Aorta (tissue), 5 donors: ENCODE measurements around the gene KRTAP5-6. TPM values are rescaled to one million over a fixed set of nuclear protein-coding genes. Genes with fewer than 3 reads are reported as not detected.
"Not testable (repeated sequence)": the region's sequence is repeated elsewhere in the genome, so short reads cannot be mapped to it uniquely, and the experiment has no call there.

Experiments
- ATAC-seq: fragments of 200-7000 bp; cut with Tn5 transposase; one replicate; pipeline ENCODE4 v1.9.1; 2022; ENCODE audit warnings: moderate library complexity; ENCODE audit not compliant: low FRiP score
- DNase-seq, 2 donors: peaks; one replicate each; pipeline ENCODE4 v3.0.0-alpha.2; 2020
- H3K27ac ChIP-seq, 2 donors: one replicate each; pipeline ENCODE4 v1.5.1; 2013; ENCODE audit warnings: low read length in 2 of 2, mild to moderate bottlenecking in 2 of 2, moderate library complexity in 2 of 2, control low read depth in 1 of 2, inconsistent platforms in 1 of 2, low read depth in 1 of 2
- H3K27me3 ChIP-seq, 2 donors: one replicate each; pipeline ENCODE4 v1.6.1; 2013; ENCODE audit warnings: control low read depth in 1 of 2, low read length in 1 of 2, mild to moderate bottlenecking in 1 of 2, moderate library complexity in 1 of 2; ENCODE audit not compliant: insufficient read depth in 2 of 2, control insufficient read depth in 1 of 2
- H3K36me3 ChIP-seq, 2 donors: one replicate each; pipeline ENCODE4 v1.6.1; 2013; ENCODE audit warnings: control low read depth in 1 of 2, low read length in 1 of 2, mild to moderate bottlenecking in 1 of 2; ENCODE audit not compliant: insufficient read depth in 2 of 2, control insufficient read depth in 1 of 2
- H3K4me1 ChIP-seq, 2 donors: one replicate each; pipeline ENCODE4 v1.6.1; 2013; ENCODE audit warnings: low read length in 2 of 2, control low read depth in 1 of 2, mild to moderate bottlenecking in 1 of 2, moderate library complexity in 1 of 2; ENCODE audit not compliant: insufficient read depth in 2 of 2, control insufficient read depth in 1 of 2
- H3K4me3 ChIP-seq, 2 donors: one replicate each; pipeline ENCODE4 v1.5.1; 2013; ENCODE audit warnings: low read length in 2 of 2, control low read depth in 1 of 2, mild to moderate bottlenecking in 1 of 2
- H3K9me3 ChIP-seq: one replicate; pipeline ENCODE4 v1.6.1; 2013; ENCODE audit warnings: mild to moderate bottlenecking, low read length; ENCODE audit not compliant: control insufficient read depth
- WGBS, 2 donors: extraction: QIAGEN DNeasy Blood & Tissue Kit; methylation state at CpG; one replicate each; pipeline ENCODE4 v1.1.7; 2013; 5-methylcytosine and 5-hydroxymethylcytosine counted together
- intact Hi-C, 2 donors: fragments of 100-400 bp; cut with DNase I; formaldehyde crosslinking; loops; one replicate each; pipeline versions ENCODE4 v1.14.2 to v1.15.0; 2022
- polyA plus RNA-seq, 2 donors: library from polyadenylated mRNA; stranded (reverse); fragments of 200-250 nt; gene quantifications; one replicate each; pipeline ENCODE4 v1.2.3, GENCODE V29; 2013
- total RNA-seq, 2 donors: library from RNA; stranded (reverse); fragmentation: NEBNext Ultra II Directional; extraction: Animal tissue kit (Norgen Biotek cat#: 25700); gene quantifications; one replicate each; pipeline ENCODE4 v1.2.1, GENCODE V29; 2021
- donor health status: healthy with polysubstance abuse.
- donor health status: Bipolar disorder and iron deficiency.
- donor health status: DM: no; HTN: no; CAD: no.
- donor health status: DM: no; HTN: no; CAD: no.
- donor health status: DM: yes; HTN: yes; CAD: no.

KRTAP5-6 gene
- total and polyA plus RNA-seq, 4 donors = not detected

DNA sequence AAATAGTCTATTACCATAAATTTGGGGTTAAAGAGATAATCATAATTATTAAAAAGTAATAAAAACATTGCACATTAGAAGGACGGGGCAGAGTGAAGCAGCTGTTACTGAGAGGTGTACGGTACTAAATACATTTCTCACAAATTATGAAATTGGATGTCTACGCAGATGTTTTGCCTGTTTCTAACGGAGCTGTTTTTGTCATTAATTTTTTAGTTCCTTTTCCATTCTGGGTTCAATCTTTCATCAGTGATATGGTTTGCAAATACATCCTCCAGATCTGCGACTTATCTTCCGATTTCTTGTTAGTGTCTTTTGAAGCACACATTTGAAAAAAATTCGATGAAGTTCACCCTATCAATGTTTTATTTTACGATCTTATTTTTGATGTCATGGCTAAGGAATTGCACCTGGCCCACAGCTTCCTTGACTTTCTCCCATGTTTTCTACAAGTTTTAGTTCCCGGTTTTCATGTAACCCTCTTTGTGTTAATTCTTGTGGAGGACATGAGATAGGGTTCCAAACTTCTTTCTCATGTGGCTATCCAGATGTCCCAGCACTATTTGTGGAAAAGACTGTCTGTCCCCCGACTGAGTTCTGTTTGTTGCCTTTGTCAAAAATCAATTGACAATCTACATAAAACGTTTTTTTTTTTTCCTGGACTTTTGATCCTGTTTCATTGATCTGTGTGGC lies 21.3 kb upstream of the KRTAP5-6 start:
- ATAC-seq (no peak), DNase-seq (no peak)
- Histone ChIP-seq H3K9me3 (peaks cover 2% of the 10 kb centered on the region), H3K27ac (no peak overlapping the region), H3K36me3 (no peaks in the 10 kb centered on the region), H3K27me3 (no peaks in the 10 kb centered on the region), H3K4me3 (no peak overlapping the region), H3K4me1 (no peaks in the 10 kb centered on the region)
- intact Hi-C loops = no loop called here
- WGBS, 2 donors = 63 to 64% methylated on average over 11 of the region's 11 CpGs

DNA sequence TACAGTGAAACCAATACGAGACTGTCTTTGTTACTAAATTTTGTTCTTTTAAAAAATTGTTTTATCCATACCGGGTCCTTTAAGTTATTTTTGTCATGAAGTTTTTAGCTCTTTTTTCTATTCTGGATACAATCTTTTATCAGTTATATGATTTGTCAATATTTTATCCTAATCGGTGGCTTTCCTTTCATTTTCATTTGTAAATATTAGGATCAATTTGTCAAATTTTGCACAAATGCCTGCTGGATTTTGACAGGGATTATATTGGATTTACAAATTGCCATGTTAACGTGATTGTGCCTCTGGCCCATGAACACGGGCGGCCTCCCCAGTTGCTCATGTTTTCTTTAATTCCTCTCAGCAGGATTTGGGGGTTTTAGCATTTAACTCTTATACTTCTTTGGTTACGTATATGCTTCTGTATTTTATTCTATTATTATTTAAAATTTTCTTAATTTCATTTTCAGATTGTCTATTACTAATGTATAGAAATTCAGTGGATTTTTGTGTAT lies 20.7 kb upstream of the KRTAP5-6 start:
- DNase-seq = no peak
- intact Hi-C loops = no loop called here
- ATAC-seq = no peak
- Histone ChIP-seq H3K36me3 (no peaks in the 10 kb centered on the region), H3K4me1 (no peaks in the 10 kb centered on the region), H3K9me3 (peaks cover 2% of the 10 kb centered on the region), H3K27ac (no peak overlapping the region), H3K27me3 (no peaks in the 10 kb centered on the region), H3K4me3 (no peak overlapping the region)
- 75 to 78% methylated on average over 7 of the region's 7 CpGs for WGBS, 2 donors

DNA sequence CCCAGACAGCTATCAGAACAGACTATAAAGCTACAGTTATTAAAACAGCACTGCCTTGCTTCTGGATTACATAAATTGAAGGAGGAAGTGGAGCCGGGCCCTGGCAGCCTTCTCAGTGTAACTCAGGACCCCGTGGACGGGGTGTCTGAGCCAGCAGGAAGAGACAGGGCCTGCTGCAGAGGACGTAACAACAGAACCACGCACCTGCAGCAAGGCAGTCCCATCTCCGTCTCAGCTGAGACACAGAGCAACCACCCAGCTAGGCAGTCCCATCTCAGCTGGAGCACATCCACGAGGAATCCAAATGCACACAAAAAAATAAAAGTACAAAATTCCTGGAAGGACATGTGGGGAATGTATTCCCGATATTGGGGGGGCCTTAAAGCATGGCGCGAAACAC lies 17.1 kb upstream of the KRTAP5-6 start:
- no peak overlapping the region for H3K27ac ChIP-seq
- H3K4me1 ChIP-seq = no peaks in the 10 kb centered on the region
- ATAC-seq (no peak), DNase-seq (no peak)
- intact Hi-C loops = no loop called here
- no peaks in the 10 kb centered on the region for H3K36me3 ChIP-seq
- H3K9me3 ChIP-seq = peaks cover 2% of the 10 kb centered on the region
- H3K4me3 ChIP-seq = no peak overlapping the region
- 86 to 88% methylated on average over 10 of the region's 10 CpGs for WGBS, 2 donors
- no peaks in the 10 kb centered on the region for H3K27me3 ChIP-seq

DNA sequence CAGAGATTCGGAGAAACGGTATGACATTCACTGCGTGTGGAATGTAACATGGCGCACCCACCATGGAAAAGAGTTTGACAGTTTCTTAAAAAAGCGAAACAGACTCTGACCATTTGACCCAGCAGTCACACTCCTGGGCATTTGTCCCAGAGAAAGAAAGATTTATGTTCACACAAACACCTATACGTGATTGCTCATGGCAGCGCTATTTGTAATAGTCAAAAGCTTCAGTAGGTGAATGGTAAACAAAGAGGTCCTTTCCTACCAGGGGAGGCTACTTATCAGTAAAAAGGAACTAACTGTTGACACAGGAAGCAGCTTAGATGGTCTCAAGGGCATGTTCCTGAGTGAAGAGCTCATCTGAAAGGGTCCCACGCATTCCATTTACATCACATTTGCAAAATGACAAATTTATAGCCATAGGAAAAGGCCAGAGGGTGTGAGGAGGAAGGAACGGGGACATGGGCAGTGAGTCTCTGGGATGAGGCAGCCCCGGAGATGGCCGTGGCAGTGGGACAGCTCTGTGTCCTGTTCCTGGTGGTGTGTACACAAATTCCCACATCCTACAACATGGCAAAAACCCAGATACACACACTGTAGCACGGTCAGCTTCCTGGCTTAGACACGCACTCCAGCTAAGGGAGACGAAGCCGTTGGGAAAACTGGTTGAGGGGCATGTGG lies 14.6 kb upstream of the KRTAP5-6 start:
- Histone ChIP-seq H3K4me1 (no peaks in the 10 kb centered on the region), H3K9me3 (peaks cover 2% of the 10 kb centered on the region), H3K27ac (no peak overlapping the region), H3K4me3 (no peak overlapping the region), H3K27me3 (no peaks in the 10 kb centered on the region), H3K36me3 (no peaks in the 10 kb centered on the region)
- DNase-seq (no peak), ATAC-seq (no peak)
- intact Hi-C loops = no loop called here
- WGBS, 2 donors = 49 to 52% methylated on average over 15 of the region's 15 CpGs

DNA sequence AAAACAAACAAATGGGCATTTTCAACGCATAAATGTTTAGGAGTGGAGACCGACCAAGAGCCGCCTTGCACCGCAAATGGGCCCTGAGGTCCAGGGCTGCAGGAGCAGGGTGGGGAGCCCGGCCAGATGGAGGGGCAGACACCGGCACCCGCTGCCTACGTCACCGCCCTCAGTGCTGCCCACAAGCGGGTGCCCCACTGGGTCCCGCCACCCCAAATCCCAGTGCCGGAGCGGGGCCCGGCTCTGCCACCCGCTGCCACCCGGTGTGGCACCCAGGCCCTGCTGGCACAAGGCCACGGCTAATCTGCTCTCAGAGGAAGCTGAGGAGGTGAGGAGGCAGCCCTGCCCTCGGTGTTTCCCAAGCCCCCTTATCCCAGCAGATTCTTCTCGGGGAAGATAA lies 13.8 kb upstream of the KRTAP5-6 start:
- not testable (repeated sequence) for DNase-seq, H3K36me3 ChIP-seq

DNA sequence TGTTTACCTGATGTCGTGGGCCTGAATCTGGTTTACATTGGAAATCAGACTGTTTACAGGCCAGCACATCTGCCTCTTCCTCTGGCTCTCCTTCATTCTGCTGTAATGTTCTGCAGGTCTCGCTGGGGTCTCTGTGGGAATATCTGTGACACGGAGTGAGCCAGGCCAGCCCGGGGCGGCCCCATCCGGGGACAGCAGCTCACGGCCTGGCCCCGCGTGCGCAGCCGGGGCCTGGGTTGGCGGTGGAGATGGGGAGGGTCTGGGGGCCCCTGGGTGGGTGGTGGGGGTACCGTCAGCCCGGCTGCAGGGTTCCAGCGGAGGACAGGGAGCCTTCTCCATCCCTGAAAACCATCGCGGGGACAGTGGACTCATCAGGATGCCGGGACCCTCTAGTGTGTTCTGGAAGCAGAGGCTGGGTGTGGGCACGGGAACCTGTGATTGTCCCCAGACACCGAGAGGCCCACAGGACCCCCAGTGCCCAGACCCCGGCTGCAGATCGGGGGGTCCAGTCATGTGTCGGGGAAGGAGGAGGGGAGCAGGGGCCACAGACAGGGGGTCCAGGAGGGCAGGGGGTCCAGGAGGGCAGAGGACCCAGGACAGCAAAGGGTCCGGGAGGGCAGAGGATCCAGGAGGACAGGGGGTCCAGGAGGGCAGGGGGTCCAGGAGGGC lies 13.0 kb upstream of the KRTAP5-6 start:
- H3K4me1 ChIP-seq, intact Hi-C loops, H3K27me3 ChIP-seq, H3K36me3 ChIP-seq, H3K27ac ChIP-seq, ATAC-seq, DNase-seq, H3K9me3 ChIP-seq, H3K4me3 ChIP-seq: not testable (repeated sequence)
- WGBS, 2 donors = 77 to 89% methylated on average over 12 to 15 of the region's 24 CpGs

More for the DNA sequence above, 13.8 kb upstream of the KRTAP5-6 start:
- H3K4me1 ChIP-seq, H3K4me3 ChIP-seq, ATAC-seq, H3K27ac ChIP-seq, H3K27me3 ChIP-seq, intact Hi-C loops, H3K9me3 ChIP-seq: not testable (repeated sequence)
- 78% methylated on average over 12 to 19 of the region's 19 CpGs for WGBS, 2 donors

DNA sequence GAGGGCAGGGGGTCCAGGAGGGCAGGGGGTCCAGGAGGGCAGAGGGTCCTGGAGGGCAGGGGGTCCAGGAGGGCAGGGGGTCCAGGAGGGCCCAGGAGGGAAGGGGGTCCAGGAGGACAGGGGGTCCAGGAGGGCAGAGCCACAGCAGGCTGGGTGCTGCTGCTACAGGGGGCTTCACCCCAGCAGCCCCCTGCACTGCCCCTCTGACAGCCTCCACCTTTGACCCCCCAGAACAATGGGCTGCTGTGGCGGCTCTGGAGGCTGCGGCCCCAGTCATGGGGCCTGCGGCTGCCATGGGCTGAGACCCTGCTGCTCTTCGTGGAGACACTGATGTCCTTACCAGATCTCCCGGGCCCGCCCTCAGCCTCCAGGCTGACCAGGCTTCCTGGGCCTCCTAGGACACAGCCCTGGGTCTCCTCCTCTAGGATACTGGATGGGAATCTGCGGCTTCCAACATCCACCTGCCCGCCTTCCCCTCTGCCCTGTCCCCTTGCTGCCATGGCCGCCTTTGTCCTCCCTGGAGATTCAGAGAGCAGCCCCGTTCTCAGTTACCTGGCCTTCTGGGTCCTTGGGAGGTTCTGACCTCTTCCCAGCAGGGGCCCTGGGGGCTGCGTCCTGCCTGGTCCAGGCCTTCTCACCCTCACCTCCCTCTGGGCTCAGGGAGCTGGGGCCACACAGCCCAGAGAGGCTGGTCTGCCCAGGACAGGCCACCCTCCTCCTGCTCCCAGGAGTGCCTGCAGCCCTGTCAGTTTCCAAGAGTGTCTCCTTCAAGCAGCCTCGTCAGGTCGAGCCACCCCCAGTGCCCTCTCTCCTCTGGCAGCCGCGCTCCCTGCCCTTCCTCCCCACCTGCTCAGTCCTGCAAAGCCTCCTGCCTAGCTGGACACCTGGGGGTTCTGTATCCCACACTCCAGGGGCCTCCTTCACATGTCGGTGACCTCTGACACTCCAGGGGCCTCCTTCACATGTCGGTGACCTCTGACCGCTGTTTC lies 11.8 kb upstream of the KRTAP5-6 start:
- ATAC-seq = peak; percentile 27
- intact Hi-C loops, H3K27ac ChIP-seq, H3K27me3 ChIP-seq, H3K4me1 ChIP-seq, H3K36me3 ChIP-seq, DNase-seq, H3K9me3 ChIP-seq, H3K4me3 ChIP-seq: not testable (repeated sequence)
- 85 to 88% methylated on average over 11 to 16 of the region's 18 CpGs for WGBS, 2 donors

DNA sequence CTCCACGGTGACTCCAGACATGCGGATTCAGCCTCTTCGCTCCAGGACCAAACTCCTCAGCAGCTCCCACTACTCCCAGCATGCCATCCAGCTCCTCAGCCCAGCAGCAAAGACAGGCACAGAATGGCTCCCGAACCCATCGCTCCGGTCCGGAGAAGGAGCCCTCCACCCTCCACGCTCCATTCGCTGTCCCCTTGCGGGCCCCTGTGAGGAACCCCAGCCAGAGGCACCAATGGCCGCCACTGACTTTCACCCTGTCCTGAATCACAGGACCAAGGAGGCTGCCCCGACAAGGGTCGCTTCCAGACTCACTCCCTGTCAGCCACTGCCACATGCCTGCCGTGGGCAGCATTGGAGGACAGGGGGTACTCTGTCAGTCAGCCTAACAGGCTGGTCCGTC lies 10.8 kb upstream of the KRTAP5-6 start:
- H3K4me3 ChIP-seq, H3K9me3 ChIP-seq, H3K27ac ChIP-seq, DNase-seq, H3K27me3 ChIP-seq, ATAC-seq, intact Hi-C loops, H3K4me1 ChIP-seq, H3K36me3 ChIP-seq: not testable (repeated sequence)
- WGBS, 2 donors = 73 to 83% methylated on average over 11 to 12 of the region's 15 CpGs
